Breast epithelium (tissue), 4 donors: ENCODE results near the gene MSLN. TPM values are rescaled to one million over a fixed set of nuclear protein-coding genes. Genes with fewer than 3 reads are reported as not detected.

Experiments
- DNase-seq, 2 donors: peaks; one replicate each; pipeline ENCODE4 v3.0.0-alpha.2; 2019; ENCODE audit warnings: low spot score in 2 of 2
- H3K27ac ChIP-seq, 2 donors: fragments of 200-600 bp; sonication (generic) in 1 of 2; one replicate each; pipeline ENCODE4 v1.5.1; 2016 to 2019; ENCODE audit warnings: mild to moderate bottlenecking in 1 of 2
- H3K27me3 ChIP-seq, 2 donors: fragments of 200-600 bp; sonication (generic) in 1 of 2; one replicate each; pipeline versions ENCODE4 v1.5.1 to v1.6.0; 2017 to 2019; ENCODE audit warnings: control low read depth in 1 of 2, mild to moderate bottlenecking in 1 of 2
- H3K36me3 ChIP-seq: fragments of 200-600 bp; one replicate; pipeline ENCODE4 v1.5.1; 2019
- H3K4me1 ChIP-seq, 2 donors: fragments of 200-600 bp; sonication (generic); one replicate each; pipeline ENCODE4 v1.5.1; 2016 to 2019; ENCODE audit warnings: control low read depth in 1 of 2
- H3K4me3 ChIP-seq, 3 donors: fragments of 200-600 bp; sonication (generic); 1 replicate in 2 of 3; 2 replicates in 1 of 3; pipeline ENCODE4 v1.5.1; 2016 to 2019; ENCODE audit warnings: mild to moderate bottlenecking in 3 of 3, moderate library complexity in 2 of 3
- H3K9me3 ChIP-seq, 2 donors: fragments of 200-600 bp; sonication (generic) in 1 of 2; one replicate each; pipeline ENCODE4 v1.5.1; 2016 to 2019; ENCODE audit warnings: control low read depth in 1 of 2
- CTCF ChIP-seq, 3 donors: fragments of 450-650 bp; IDR thresholded peaks; one replicate each; pipeline ENCODE4 v1.5.1; 2016 to 2017; ENCODE audit warnings: antibody characterized with exemption in 3 of 3, mild to moderate bottlenecking in 3 of 3, moderate library complexity in 3 of 3
- POLR2A ChIP-seq: fragments of 450-650 bp; IDR thresholded peaks from one replicate; pipeline ENCODE4 v1.6.1; 2016; ENCODE audit warnings: antibody characterized with exemption, mild to moderate bottlenecking, moderate library complexity
- POLR2AphosphoS5 ChIP-seq, 3 donors: sonication (generic); formaldehyde crosslinking; IDR thresholded peaks; one replicate each; pipeline ENCODE4 v1.6.1; 2017; ENCODE audit warnings: antibody characterized with exemption in 3 of 3
- intact Hi-C: fragments of 100-400 bp; cut with DNase I; formaldehyde crosslinking; loops from one replicate; pipeline ENCODE4 v1.15.1; 2023; ENCODE audit warnings: low total_unique reads
- total RNA-seq, 3 donors: library from RNA; depleted of rRNA; stranded (reverse); fragments of >200 nt; gene quantifications; one replicate each; pipeline ENCODE4 v1.1.0, GENCODE V29; 2016

The MSLN gene
- total RNA-seq, 3 donors from 2014 or later: 49.2 TPM; not detected in 2

GRCh38 chr16:799111-799947 lies 38.8 kb downstream of the MSLN start:
- intact Hi-C loops: no loop called here
- H3K27me3 ChIP-seq: peaks cover 7 to 64% of the 10 kb centered on the region in 2 donors
- no peak for TF ChIP-seq POLR2AphosphoS5 (IDR thresholded peaks at IDR 0.05)
- no peak for TF ChIP-seq POLR2A
- no peak for TF ChIP-seq CTCF (IDR thresholded peaks at IDR 0.05)

GRCh38 chr16:799948-800833 lies 39.7 kb downstream of the MSLN start, which contains the start of gene GNG13:
GNG13 (minus strand) TSS chr16:800734; CDS start chr16:799077, 1,657 bp downstream.
- Histone ChIP-seq H3K27me3 (peaks cover 7 to 64% of the 10 kb centered on the region in 2 donors), H3K4me1 (peaks cover 0 to 4% of the 10 kb centered on the region in 2 donors), H3K36me3 (no peaks in the 10 kb centered on the region)

More at GRCh38 chr16:799111-799947, 38.8 kb downstream of the MSLN start:
- Histone ChIP-seq H3K9me3 (no peaks in the 10 kb centered on the region), H3K4me1 (peaks cover 0 to 4% of the 10 kb centered on the region in 2 donors), H3K4me3 (no peak overlapping the region), H3K27ac (no peak overlapping the region), H3K36me3 (no peaks in the 10 kb centered on the region)
- DNase-seq: no peak

GRCh38 chr16:800834-801511 lies 40.4 kb downstream of the MSLN start:
- Histone ChIP-seq H3K9me3 (no peaks in the 10 kb centered on the region), H3K4me1 (peaks cover 0 to 4% of the 10 kb centered on the region in 2 donors), H3K4me3 (peak overlapping the region in 1 of 3 donors; percentile 37), H3K27ac (no peak overlapping the region), H3K36me3 (no peaks in the 10 kb centered on the region), H3K27me3 (peaks cover 7 to 64% of the 10 kb centered on the region in 2 donors)
- TF ChIP-seq CTCF (IDR thresholded peaks at IDR 0.05) (no peak), POLR2AphosphoS5 (IDR thresholded peaks at IDR 0.05) (no peak), POLR2A (no peak)
- intact Hi-C loops: no loop called here
- DNase-seq: no peak

More at GRCh38 chr16:799948-800833, 39.7 kb downstream of the MSLN start, which contains the start of gene GNG13:
- no peak for DNase-seq
- Histone ChIP-seq H3K9me3 (no peaks in the 10 kb centered on the region), H3K4me3 (peak within 1 kb of the TSS in 1 of 3 donors; percentile 37), H3K27ac (no peak within 1 kb of the TSS)
- intact Hi-C loops: no loop called here
- TF ChIP-seq POLR2AphosphoS5 (IDR thresholded peaks at IDR 0.05) (no peak), CTCF (IDR thresholded peaks at IDR 0.05) (no peak), POLR2A (no peak)

- intact Hi-C loops: no loop called here
- Histone ChIP-seq H3K36me3 (no peaks in the 10 kb centered on the region), H3K4me1 (peaks cover 0 to 4% of the 10 kb centered on the region in 2 donors), H3K9me3 (no peaks in the 10 kb centered on the region), H3K27ac (no peak overlapping the region), H3K4me3 (no peak overlapping the region), H3K27me3 (peaks cover 7 to 61% of the 10 kb centered on the region in 2 donors)
- no peak for TF ChIP-seq CTCF (IDR thresholded peaks at IDR 0.05)
- TF ChIP-seq POLR2AphosphoS5 (IDR thresholded peaks at IDR 0.05): no peak
- TF ChIP-seq POLR2A: no peak
- DNase-seq: no peak
Observed at GRCh38 chr16:801584-802363, 41.2 kb downstream of the MSLN start.
